Breast epithelium (tissue), 3 donors: ENCODE results near the gene RNF212B.
"Not testable (repeated sequence)": the region's sequence is repeated elsewhere in the genome, so short reads cannot be mapped to it uniquely, and the experiment has no call there.

ENCODE experiments used
- POLR2A ChIP-seq: fragments of 450-650 bp; IDR thresholded peaks from one replicate; pipeline ENCODE4 v1.6.1; 2016; ENCODE audit warnings: antibody characterized with exemption, mild to moderate bottlenecking, moderate library complexity
- POLR2AphosphoS5 ChIP-seq, 3 donors: sonication (generic); formaldehyde crosslinking; IDR thresholded peaks; one replicate each; pipeline ENCODE4 v1.6.1; 2017; ENCODE audit warnings: antibody characterized with exemption in 3 of 3
- TF ChIP-seq, protein P1 (sequence below), 3 donors: fragments of 450-650 bp; IDR thresholded peaks; one replicate each; pipeline ENCODE4 v1.5.1; 2016 to 2017; ENCODE audit warnings: antibody characterized with exemption in 3 of 3, mild to moderate bottlenecking in 3 of 3, moderate library complexity in 3 of 3

DNA sequence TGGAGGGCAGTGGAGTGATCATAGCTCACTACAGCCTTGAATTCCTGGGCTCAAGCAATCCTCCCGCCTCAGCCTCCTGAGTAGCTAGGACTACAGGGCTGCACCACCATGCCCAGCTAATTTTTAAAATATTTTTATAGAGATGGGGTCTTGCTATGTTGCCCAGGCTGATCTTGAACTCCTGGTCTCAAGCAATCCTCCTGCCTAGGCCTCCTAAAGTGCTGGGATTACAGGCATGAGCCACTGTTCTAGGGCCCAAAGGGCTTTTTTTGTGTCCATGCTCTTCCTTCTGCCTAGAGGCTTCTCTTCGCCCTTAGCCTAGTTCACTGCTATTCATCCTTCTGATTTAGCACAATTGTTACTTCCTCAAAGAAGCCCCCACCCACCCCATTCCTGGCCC lies 41.2 kb upstream of the RNF212B start:
- TF ChIP-seq, protein P1, sequence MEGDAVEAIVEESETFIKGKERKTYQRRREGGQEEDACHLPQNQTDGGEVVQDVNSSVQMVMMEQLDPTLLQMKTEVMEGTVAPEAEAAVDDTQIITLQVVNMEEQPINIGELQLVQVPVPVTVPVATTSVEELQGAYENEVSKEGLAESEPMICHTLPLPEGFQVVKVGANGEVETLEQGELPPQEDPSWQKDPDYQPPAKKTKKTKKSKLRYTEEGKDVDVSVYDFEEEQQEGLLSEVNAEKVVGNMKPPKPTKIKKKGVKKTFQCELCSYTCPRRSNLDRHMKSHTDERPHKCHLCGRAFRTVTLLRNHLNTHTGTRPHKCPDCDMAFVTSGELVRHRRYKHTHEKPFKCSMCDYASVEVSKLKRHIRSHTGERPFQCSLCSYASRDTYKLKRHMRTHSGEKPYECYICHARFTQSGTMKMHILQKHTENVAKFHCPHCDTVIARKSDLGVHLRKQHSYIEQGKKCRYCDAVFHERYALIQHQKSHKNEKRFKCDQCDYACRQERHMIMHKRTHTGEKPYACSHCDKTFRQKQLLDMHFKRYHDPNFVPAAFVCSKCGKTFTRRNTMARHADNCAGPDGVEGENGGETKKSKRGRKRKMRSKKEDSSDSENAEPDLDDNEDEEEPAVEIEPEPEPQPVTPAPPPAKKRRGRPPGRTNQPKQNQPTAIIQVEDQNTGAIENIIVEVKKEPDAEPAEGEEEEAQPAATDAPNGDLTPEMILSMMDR (IDR thresholded peaks at IDR 0.05), result not testable (repeated sequence)
- TF ChIP-seq POLR2A; POLR2AphosphoS5 (IDR thresholded peaks at IDR 0.05): not testable (repeated sequence)
